Measurements from ENCODE around the gene AMZ1.
"Not testable (repeated sequence)": the region's sequence is repeated elsewhere in the genome, so short reads cannot be mapped to it uniquely, and the experiment has no call there.

AMZ1 gene

DNA sequence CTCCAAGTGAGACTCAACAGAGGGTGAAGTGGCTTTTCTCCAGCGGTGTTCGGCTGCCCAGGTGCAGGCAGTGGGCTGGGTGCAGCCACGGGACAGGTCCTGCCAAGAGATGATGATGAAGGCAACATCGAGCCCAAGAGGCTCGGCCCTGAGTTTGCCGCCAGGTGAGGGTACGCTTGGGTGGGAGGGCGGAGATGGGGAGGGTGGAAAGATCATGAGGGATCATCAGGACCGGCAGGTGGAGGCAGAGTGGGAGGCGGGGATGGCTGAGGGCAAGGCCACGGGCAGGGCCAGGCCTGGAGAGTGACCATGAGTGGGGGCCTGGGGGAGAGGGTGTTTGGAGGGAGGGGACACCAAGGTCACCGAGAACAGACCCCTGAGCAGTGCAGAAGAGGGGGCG, 17.8 kb upstream of the AMZ1 start:
- DNase-seq (ENCODE audit: low spot score) = no peak

GRCh38 chr7:2670720-2671391, 17.1 kb upstream of the AMZ1 start:
- peak; percentile 56 for DNase-seq (ENCODE audit: low spot score)

- DNase-seq (ENCODE audit: low spot score) = not testable (repeated sequence)
Observed at GRCh38 chr7:2673214-2673613, 14.8 kb upstream of the AMZ1 start.

DNA sequence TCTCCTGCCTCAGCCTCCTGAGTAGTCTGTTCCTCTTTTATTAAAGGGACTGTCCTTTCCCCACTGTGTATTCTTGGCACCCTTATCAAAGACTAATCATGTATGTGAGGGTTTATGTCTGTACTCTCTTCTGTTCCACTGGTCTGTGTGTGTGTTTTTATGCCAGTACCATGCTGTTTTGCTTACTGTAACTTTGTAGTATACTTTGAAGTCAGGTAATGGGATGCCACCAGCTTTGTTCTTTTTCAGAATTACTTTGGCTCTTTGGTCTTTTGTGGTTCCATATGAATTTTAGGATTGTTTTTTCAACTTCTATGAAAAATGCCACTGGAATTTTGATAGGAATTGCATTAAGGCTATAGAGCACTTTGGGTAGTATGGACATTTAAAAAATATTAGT, 14.1 kb upstream of the AMZ1 start:
- no peak for DNase-seq (ENCODE audit: low spot score)

- no peak for DNase-seq (ENCODE audit: low spot score)
Observed at GRCh38 chr7:2675256-2675764, 12.7 kb upstream of the AMZ1 start.

DNA sequence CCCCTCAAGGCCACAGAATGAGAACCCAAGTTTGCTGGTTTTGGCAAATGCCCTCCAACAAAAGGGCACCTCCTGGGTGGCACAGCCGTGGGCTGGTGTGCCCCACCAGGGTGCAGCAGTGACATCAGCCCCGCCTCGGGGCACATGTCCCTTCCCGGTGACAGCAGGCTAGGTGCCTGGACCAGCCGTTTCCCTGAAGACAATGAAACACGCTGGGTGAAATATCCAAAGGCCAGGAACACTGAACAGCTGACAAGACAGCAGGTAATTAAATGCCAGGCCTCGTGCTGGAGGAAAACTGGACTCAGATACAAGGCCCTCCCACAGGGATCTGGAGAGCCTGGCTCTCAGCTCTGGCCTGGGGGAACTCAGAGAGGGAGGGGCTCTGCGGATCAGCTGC, 11.4 kb upstream of the AMZ1 start:
- DNase-seq (ENCODE audit: low spot score) = not testable (repeated sequence)

DNA sequence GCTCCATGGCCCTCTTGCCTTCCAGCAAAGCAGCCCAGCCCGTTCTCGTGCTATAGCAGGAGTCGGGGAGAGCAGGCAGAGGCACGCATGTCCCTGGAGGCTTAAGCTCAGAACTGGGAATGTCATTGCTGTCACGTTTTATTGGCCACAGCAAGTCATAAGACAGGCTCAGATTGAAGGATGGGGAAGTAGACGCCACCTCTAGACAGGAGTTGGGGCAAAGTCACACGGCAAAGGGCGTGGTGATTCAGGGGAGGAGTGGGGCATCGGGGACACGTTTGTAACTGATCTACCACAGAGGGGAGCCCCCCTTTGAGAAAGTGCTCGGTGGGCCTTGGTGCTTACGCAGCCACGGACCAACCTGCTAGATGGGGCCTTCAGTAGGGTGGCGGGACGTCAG, 9.5 kb upstream of the AMZ1 start:
- DNase-seq (ENCODE audit: low spot score) = not testable (repeated sequence)

- DNase-seq (ENCODE audit: low spot score) = not testable (repeated sequence)
Observed at GRCh38 chr7:2679135-2680127, 8.6 kb upstream of the AMZ1 start.

- DNase-seq (ENCODE audit: low spot score) = no peak
Observed at GRCh38 chr7:2680256-2680655, 7.7 kb upstream of the AMZ1 start.

DNA sequence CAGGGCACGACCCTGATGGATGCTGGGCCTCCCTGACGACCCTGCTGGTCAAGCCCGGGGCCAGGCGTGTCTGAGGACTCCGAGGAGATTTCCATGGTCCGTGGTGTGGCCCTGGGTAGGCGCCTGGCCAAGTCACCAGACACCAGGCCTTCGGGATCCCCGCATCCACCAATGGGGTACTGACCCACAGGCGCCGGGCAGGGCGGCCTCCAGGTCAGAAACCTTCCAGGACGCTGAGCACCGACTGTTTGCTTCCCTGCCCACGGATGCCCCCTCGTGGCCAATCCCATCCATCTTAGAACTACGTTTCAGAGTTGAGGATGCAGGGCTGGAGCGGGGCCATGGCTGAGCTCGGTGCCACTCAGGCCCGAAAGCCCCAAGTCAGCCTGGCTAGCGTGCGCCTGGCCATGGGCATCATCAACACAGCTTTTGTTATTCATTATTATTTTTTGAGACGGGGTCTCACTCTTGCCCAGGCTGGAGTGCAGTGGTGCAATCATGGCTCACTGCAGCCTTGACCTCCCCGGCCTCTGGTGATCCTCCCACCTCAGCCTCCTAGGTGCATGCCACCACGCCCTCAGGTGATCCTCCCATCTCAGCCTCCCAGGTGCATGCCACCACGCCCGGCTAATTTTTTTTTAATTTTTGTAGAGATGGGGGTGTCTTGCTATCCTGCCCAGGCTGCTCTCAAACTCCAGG, 7.1 kb upstream of the AMZ1 start:
- DNase-seq (ENCODE audit: low spot score) = peak; percentile 71

DNA sequence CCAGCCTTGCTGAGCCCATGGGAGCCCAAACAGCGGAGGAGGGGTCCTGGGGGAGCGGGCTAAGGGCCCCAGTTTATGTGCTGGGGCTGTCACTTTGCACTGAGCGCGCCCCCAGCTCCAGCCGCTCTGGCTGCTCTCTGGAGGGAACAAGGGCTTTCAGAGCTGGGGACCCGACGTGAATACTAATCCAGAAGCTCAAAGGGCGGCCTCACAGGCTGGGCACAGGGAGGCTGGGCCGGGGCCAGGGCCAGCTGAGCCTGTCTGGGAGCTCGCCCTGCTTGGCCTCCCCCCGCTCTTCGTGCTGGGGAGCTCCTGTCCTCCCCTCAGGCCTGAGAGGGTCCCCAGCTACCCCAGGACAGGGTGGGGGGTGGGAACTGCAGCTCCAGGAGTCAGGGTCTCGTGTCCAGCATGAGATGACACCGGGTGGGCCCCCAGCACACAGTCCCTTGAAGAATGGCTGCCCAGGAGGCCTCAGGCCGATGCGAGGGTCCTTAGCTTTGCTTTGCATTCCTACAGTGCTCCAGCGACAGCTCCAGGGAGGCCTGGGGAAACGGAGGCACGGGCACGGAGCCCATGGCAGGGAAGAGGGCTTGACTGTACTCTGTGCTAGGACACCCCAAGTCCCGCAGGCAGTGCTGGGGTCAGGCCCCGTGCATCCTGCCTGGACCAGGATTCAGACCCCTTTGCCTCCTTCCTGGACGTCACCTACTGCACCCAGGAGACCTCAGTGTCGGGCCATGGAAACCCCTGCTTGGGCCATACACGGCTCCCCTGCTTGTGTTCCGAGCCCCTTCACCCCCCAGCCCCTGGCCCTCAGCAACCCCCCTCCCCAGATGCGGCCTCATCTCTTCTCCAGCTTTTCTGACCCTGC, 5.8 kb upstream of the AMZ1 start:
- no peak for DNase-seq (ENCODE audit: low spot score)

DNA sequence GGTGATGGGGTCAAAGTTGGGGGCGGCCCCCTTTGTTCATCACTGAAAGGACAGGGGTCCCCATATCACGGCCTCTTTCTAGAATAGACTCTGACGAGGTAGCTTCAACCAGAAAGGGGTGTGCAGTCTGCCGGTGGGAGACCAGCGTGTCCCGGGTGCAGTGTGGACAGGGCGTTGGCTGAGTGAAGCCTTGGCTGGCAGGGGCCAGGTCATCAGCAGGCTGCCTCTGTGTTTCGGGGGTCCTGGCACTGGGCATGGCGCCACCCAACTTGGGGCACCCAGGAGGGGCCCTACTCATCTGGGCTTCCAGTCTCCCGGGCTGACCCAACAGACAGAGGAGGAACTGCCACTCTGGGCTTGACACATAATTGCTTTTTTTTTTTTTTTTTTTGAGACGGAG, 3.5 kb upstream of the AMZ1 start:
- DNase-seq (ENCODE audit: low spot score) = no peak

- no peak for DNase-seq (ENCODE audit: low spot score)
Observed at GRCh38 chr7:2686101-2686500, 1.9 kb upstream of the AMZ1 start.

- DNase-seq (ENCODE audit: low spot score) = peak; percentile 90
Observed at GRCh38 chr7:2687338-2687869, 598 bp upstream of the AMZ1 start.

DNA sequence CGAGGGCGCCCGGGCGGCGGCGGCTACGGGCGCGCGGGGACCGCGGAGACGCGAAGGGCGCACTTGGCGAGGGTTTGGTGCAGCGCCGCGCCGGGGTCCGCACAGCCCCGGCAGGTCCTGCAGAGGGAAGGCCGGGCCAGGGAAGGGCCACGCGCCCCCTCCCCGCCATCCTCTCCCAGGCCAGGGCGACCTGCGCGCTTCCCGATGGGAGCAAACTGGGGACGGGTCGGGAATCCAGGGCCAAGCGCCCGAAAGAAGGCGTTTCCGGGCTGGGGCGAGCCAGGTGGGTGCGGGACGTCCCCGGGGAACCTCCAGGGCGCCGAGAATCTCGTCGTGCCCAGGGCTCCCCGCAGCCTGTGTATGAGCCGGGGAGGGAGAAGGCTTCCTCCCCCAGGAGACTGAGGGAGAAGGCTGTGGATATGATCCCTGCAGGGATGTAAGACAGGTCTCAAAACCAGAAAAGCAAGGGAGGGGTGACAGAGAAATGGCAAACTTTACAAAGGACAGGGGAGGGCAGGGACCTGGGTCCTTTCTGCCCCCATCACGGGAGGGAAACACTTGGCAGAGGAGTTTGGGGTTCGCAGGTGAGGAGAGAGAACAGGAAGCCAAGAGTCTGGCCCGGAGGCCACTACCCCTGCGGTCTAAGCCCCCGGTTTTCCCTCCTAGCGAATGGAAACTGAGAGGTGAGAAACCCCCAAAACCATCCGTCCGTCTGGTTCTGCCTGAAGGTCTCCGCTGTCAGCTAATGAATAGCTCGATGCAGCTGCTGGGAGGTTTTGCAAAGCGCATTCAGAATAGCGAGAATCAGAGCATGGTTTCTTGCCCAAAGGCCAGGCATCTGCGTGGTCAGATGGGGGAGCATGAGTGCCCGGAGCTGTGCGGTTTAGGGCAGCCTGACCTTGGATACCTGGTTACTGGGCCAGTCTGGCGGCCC, 674 bp downstream of the AMZ1 start:
- peak; percentile 53 for DNase-seq (ENCODE audit: low spot score)

GRCh38 chr7:2689343-2689847, 1.4 kb downstream of the AMZ1 start:
- no peak for DNase-seq (ENCODE audit: low spot score)

DNA sequence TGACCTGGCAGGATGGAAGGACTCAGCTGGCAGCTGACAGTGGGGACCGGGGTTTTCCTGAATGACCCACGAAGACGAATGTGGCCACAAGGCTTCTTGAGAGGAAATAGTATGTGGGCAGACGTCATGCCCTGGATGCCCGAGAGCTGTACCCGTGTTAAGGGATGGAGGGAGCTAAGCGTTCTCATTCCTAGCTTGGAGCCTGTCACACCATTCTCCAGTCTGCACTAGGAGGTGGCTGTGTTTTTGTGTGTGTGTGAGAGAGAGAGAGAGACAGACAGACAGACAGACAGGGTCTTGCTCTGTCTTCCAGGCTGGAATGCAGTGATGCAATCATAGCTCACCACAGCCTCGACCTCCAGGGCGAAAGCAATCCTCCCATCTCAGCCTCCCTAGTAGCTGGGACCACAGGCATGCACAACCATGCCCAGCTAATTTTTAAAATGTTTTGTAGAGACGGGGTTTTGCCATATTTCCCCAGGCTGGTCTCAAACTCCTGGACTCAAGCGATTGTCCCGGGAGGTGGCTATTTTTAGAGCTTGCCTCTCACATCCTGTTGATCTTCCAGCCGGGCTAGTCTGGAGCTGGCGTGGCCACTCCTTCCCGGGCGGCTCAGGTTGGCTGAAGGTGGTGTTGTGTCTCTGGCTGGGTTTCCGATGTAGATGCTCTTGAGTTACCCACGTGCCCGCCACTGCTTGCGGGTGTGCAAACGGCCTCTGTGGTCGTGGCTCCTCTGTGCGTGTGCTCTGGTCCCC, 2.1 kb downstream of the AMZ1 start:
- peak; percentile 70 for DNase-seq (ENCODE audit: low spot score)

GRCh38 chr7:2691011-2691707, 3.2 kb downstream of the AMZ1 start:
- DNase-seq (ENCODE audit: low spot score) = no peak

All from kidney tubule cell (primary cell).